Measurements from ENCODE around the gene SERPINB12. TPM values are rescaled to one million over a fixed set of nuclear protein-coding genes. Genes with fewer than 3 reads are reported as not detected.

The SERPINB12 gene
- total RNA-seq, 1 experiment from 2014 or later, result not detected

- Histone ChIP-seq H2BK20ac (ENCODE audit: low read depth, low read length, poor library complexity, severe bottlenecking) (no peak overlapping the region), H3K23ac (ENCODE audit: insufficient read length, low read depth, low read length) (no peak overlapping the region), H3K23me2 (ENCODE audit: insufficient read length, low read depth, low read length, poor library complexity, severe bottlenecking) (no peaks in the 10 kb centered on the region), H3T11ph (ENCODE audit: low read length) (no peak overlapping the region), H3K27ac (ENCODE audit: insufficient read length, low read depth, low read length) (no peak overlapping the region), H3K79me1 (ENCODE audit: insufficient read depth, low read depth, low read length, poor library complexity, severe bottlenecking) (no peaks in the 10 kb centered on the region), H3K14ac (ENCODE audit: insufficient read depth, low read length) (no peak overlapping the region), H2BK120ac (ENCODE audit: low read depth, low read length, poor library complexity, severe bottlenecking) (no peak overlapping the region), H4K91ac (ENCODE audit: insufficient read length, low read depth, low read length) (no peak overlapping the region), H3K9ac (ENCODE audit: extremely low read depth, insufficient read length, low read length) (no peak overlapping the region), H4K20me1 (ENCODE audit: control insufficient read depth, insufficient read depth, insufficient read length) (no peaks in the 10 kb centered on the region), H3K4me1 (ENCODE audit: insufficient read depth, low read length) (no peaks in the 10 kb centered on the region), H3K18ac (ENCODE audit: insufficient read length, low read depth, low read length) (no peak overlapping the region), H3K9me3 (ENCODE audit: control insufficient read depth, low read depth, low read length) (no peaks in the 10 kb centered on the region), H2AFZ (ENCODE audit: low read length) (no peak overlapping the region), H2BK5ac (ENCODE audit: insufficient read length, low read length) (no peak overlapping the region), H3K79me2 (ENCODE audit: insufficient read depth, low read length) (no peaks in the 10 kb centered on the region), H2BK12ac (ENCODE audit: insufficient read length, low read depth, low read length) (no peak overlapping the region), H3K27me3 (ENCODE audit: insufficient read depth, low read length) (no peaks in the 10 kb centered on the region), H3K4ac (ENCODE audit: low read depth, low read length) (no peak overlapping the region), H4K5ac (ENCODE audit: insufficient read length, low read depth, low read length) (no peak overlapping the region), H3K4me2 (ENCODE audit: insufficient read depth, insufficient read length, low read length) (no peak overlapping the region), H3K56ac (ENCODE audit: insufficient read length, low read depth, low read length) (no peak overlapping the region), H2BK15ac (ENCODE audit: low read depth, low read length) (no peak overlapping the region), H2AK5ac (ENCODE audit: insufficient read length, low read length) (no peak overlapping the region), H4K8ac (replicated peaks; ENCODE audit: insufficient read length, low read depth, low read length) (no peak overlapping the region)
- Mint-ChIP-seq H3K27me3 (ENCODE audit: low read depth) (peaks cover 2% of the 10 kb centered on the region), H3K27ac (no peak overlapping the region), H3K36me3 (ENCODE audit: insufficient read depth in 1 of 3, low read depth in 3 of 3) (no peaks in the 10 kb centered on the region), H3K9me3 (no peaks in the 10 kb centered on the region), H3K4me3 (no peak overlapping the region), H3K4me1 (peaks cover 0 to 6% of the 10 kb centered on the region in 2 experiments; a peak in 2 of 4 replicates)
- TF ChIP-seq, protein P1, sequence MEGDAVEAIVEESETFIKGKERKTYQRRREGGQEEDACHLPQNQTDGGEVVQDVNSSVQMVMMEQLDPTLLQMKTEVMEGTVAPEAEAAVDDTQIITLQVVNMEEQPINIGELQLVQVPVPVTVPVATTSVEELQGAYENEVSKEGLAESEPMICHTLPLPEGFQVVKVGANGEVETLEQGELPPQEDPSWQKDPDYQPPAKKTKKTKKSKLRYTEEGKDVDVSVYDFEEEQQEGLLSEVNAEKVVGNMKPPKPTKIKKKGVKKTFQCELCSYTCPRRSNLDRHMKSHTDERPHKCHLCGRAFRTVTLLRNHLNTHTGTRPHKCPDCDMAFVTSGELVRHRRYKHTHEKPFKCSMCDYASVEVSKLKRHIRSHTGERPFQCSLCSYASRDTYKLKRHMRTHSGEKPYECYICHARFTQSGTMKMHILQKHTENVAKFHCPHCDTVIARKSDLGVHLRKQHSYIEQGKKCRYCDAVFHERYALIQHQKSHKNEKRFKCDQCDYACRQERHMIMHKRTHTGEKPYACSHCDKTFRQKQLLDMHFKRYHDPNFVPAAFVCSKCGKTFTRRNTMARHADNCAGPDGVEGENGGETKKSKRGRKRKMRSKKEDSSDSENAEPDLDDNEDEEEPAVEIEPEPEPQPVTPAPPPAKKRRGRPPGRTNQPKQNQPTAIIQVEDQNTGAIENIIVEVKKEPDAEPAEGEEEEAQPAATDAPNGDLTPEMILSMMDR (conservative IDR thresholded peaks at IDR 0.05), result no peak
- no peak for DNase-seq
- no CpG with 5 or more reads among the region's 4 CpGs for WGBS (ENCODE audit: extremely low coverage, insufficient read length, low lambda C conversion rate)
Measured at GRCh38 chr18:63586431-63586830, 44.3 kb downstream of the SERPINB12 start.
